ENCODE data around the gene CFAP221.

DNA sequence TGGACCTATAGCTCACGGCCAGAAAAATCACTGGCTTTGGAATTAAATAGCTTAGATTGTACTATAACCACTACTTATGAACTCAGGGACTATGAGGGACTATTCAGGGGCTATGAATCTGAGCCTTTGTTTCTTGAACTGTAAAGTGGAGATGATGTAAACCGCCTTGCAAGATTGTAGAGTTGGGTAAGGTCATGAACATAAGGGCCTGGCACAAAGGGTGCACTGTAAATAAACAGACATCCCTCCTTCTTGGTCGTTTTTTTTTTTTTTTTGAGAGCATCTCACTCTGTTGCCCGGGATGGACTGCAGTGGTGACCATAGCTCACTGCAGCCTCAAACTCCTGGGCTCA is 137.6 kb downstream of the CFAP221 start:
- TF ChIP-seq SUZ12 (IDR thresholded peaks at IDR 0.05; ENCODE audit: extremely low read depth, insufficient read depth, insufficient read length) = no peak
- no peak for TF ChIP-seq YY1 (IDR thresholded peaks at IDR 0.05; ENCODE audit: insufficient read depth, insufficient read length)

Measured in NT2/D1 (cell line).